GM19240 (cell line): ENCODE results near the gene CABP5.
"Not testable (repeated sequence)": the region's sequence is repeated elsewhere in the genome, so short reads cannot be mapped to it uniquely, and the experiment has no call there.

Source experiments
- DNase-seq: peaks from one replicate; pipeline ENCODE4 v3.0.0; 2011; ENCODE audit warnings: low spot score; ENCODE audit not compliant: insufficient read length

The CABP5 gene

GRCh38 chr19:48043675-48044258, at the start of gene CABP5:
CABP5 (minus strand) TSS chr19:48044079; CDS start chr19:48043922, 157 bp downstream.
- no peak for DNase-seq

- DNase-seq, result not testable (repeated sequence)
These were observed 47.3 kb upstream of the CABP5 start for GRCh38 chr19:48091111-48091718.

- DNase-seq, result no peak
These were observed 46.5 kb upstream of the CABP5 start for GRCh38 chr19:48090281-48090802.

GRCh38 chr19:48088991-48089390, 45.1 kb upstream of the CABP5 start:
- not testable (repeated sequence) for DNase-seq

- no peak for DNase-seq
These were observed 42.3 kb upstream of the CABP5 start for GRCh38 chr19:48085904-48086864.

- no peak for DNase-seq
These were observed 41.2 kb upstream of the CABP5 start for GRCh38 chr19:48085076-48085475.

- DNase-seq, result no peak
These were observed 37.2 kb upstream of the CABP5 start for GRCh38 chr19:48081106-48081505.

GRCh38 chr19:48070177-48070769, 26.4 kb upstream of the CABP5 start:
- DNase-seq, result not testable (repeated sequence)

GRCh38 chr19:48069435-48069834, 25.6 kb upstream of the CABP5 start:
- no peak for DNase-seq

- no peak for DNase-seq
These were observed 20.6 kb upstream of the CABP5 start for GRCh38 chr19:48064509-48064908.

GRCh38 chr19:48061401-48062344, 17.8 kb upstream of the CABP5 start:
- no peak for DNase-seq

GRCh38 chr19:48060381-48060780, 16.5 kb upstream of the CABP5 start:
- no peak for DNase-seq

GRCh38 chr19:48059331-48059730, 15.5 kb upstream of the CABP5 start:
- DNase-seq, result no peak

GRCh38 chr19:48053856-48054255, 10.0 kb upstream of the CABP5 start:
- DNase-seq, result no peak

- DNase-seq, result no peak
These were observed 9.2 kb upstream of the CABP5 start for GRCh38 chr19:48053076-48053475.

GRCh38 chr19:48051335-48052033, 7.6 kb upstream of the CABP5 start:
- DNase-seq, result no peak

- DNase-seq, result no peak
These were observed 682 bp upstream of the CABP5 start for GRCh38 chr19:48044561-48044960.

- DNase-seq, result no peak
These were observed 1.9 kb downstream of the CABP5 start for GRCh38 chr19:48041877-48042580.

GRCh38 chr19:48036765-48037164, 7.1 kb downstream of the CABP5 start:
- DNase-seq, result no peak
